Ovary (tissue), 9 donors: ENCODE measurements around the gene LRTM2. TPM values are rescaled to one million over a fixed set of nuclear protein-coding genes. Genes with fewer than 3 reads are reported as not detected.

Experiments
- DNase-seq, 5 donors: peaks; one replicate each; pipeline ENCODE4 v3.0.0-alpha.2; 2019 to 2020
- H3K27ac ChIP-seq, 2 donors: fragments of 200-600 bp; one replicate each; pipeline versions ENCODE4 v1.5.1 to v1.8.0; 2019 to 2022
- H3K27me3 ChIP-seq: fragments of 200-600 bp; one replicate; pipeline ENCODE4 v1.8.0; 2022
- H3K36me3 ChIP-seq: fragments of 200-600 bp; sonication (generic); one replicate; pipeline ENCODE4 v1.5.1; 2019
- H3K4me1 ChIP-seq: one replicate; pipeline ENCODE4 v1.8.1; 2013; ENCODE audit warnings: mild to moderate bottlenecking, moderate library complexity; ENCODE audit not compliant: insufficient read depth
- H3K4me3 ChIP-seq: fragments of 200-600 bp; sonication (generic); one replicate; pipeline ENCODE4 v1.5.1; 2017
- H3K9me3 ChIP-seq, 2 donors: fragments of 200-600 bp in 1 of 2; sonication (generic) in 1 of 2; one replicate each; pipeline versions ENCODE4 v1.5.1 to v1.8.1; 2013 to 2019; ENCODE audit warnings: mild to moderate bottlenecking in 1 of 2, moderate library complexity in 1 of 2
- EP300 ChIP-seq: sonication (generic); formaldehyde crosslinking; IDR thresholded peaks from one replicate; pipeline ENCODE4 v1.6.1; 2017; ENCODE audit warnings: antibody characterized with exemption
- POLR2A ChIP-seq: fragments of 450-650 bp; IDR thresholded peaks from one replicate; pipeline ENCODE4 v1.6.1; 2017; ENCODE audit warnings: antibody characterized with exemption, mild to moderate bottlenecking, moderate library complexity
- WGBS, 3 donors: extraction: QIAGEN DNeasy Blood & Tissue Kit in 1 of 3; methylation state at CpG; one replicate each; pipeline versions ENCODE4 v1.1.5 to v1.1.7; 2013 to 2017; 5-methylcytosine and 5-hydroxymethylcytosine counted together
- intact Hi-C, 4 donors: fragments of 100-400 bp; cut with DNase I; formaldehyde crosslinking; loops; one replicate each; pipeline versions ENCODE4 v1.11.0 to v1.15.1; 2022 to 2023
- polyA plus RNA-seq, 2 donors: library from polyadenylated mRNA; stranded (reverse); fragments of 200-250 nt in 1 of 2; fragments of 350-450 nt in 1 of 2; fragmentation: Illumina TruSeq in 1 of 2; extraction: RNeasy Lipid Tissue Mini Kit (QIAGEN cat#74804) in 1 of 2; gene quantifications; one replicate each; pipeline ENCODE4 v1.2.3, GENCODE V29; 2013 to 2014
- total RNA-seq, 7 donors: library from RNA; depleted of rRNA in 2 of 7; stranded (reverse); fragments of >200 nt in 2 of 7; fragmentation: NEBNext Ultra II Directional in 3 of 7; extraction: Animal tissue kit (Norgen Biotek cat#: 25700) in 3 of 7; gene quantifications; one replicate each; pipeline versions ENCODE4 v1.1.0 to v1.2.4, GENCODE V29; 2016 to 2023
- TF ChIP-seq, protein P1 (sequence below), 3 donors: fragments of 450-650 bp in 2 of 3; fragments of 200-600 bp in 1 of 3; IDR thresholded peaks; one replicate each; pipeline versions ENCODE4 v1.5.1 to v1.8.0; 2016 to 2022; ENCODE audit warnings: antibody characterized with exemption in 3 of 3, mild to moderate bottlenecking in 1 of 3
- donor health status: DM: no; HTN: no; CAD: no; lungs with moderate emphysema.
- donor health status: DM: no; HTN: no; CAD: no.
- donor health status: Bipolar disorder and iron deficiency.
- donor health status: DM: yes; HTN: yes; CAD: no.
- donor health status: DM: no; HTN: no; CAD: no.
- donor health status: DM: yes; HTN: yes; CAD: no.

Gene LRTM2
- total and polyA plus RNA-seq, 9 donors: not detected

DNA sequence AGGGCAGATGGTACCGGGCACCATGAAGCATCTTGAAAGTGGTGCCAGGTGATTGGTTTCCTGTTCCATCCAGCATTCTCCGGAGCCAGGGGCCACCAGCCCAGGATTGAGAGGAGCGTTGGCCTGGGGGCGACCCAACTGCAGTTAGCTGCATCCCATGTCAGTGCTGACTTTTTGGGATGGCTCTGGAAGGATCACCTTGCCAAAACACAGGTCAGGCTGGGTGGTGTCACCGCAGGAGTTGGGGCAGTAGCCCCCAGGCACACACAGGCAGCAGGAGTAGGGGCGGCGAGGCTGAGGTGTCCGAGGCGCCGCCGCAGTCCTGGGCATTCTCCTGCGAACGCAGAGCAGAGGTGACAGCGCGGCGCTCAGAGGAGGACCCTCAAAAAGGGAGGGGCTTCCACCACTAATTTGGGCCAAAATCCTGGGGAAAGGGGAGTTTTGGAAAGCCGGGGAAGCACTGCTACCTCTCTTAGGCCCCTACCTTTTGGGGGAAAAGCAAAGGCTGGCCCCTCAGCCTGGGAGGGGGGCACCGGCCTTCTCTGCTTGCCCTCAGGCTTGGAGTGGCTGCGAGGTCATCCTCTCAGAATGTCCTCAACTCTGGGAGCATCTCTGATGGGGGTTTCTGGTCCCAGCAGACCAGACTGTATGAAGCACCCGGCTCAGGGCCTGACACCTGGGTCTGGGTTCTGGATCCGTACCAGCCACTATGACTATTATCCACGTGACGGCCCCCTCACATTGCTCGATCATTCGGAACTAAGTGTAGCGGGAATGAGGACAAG is 26.7 kb upstream of the LRTM2 start:
- H3K4me3 ChIP-seq: no peak overlapping the region
- peaks cover 3% of the 10 kb centered on the region for H3K4me1 ChIP-seq
- WGBS, 3 donors: 84 to 89% (median 88%) methylated on average over 26 of the region's 26 CpGs
- no peak overlapping the region for H3K27ac ChIP-seq
- no peaks in the 10 kb centered on the region for H3K36me3 ChIP-seq
- TF ChIP-seq, protein P1, sequence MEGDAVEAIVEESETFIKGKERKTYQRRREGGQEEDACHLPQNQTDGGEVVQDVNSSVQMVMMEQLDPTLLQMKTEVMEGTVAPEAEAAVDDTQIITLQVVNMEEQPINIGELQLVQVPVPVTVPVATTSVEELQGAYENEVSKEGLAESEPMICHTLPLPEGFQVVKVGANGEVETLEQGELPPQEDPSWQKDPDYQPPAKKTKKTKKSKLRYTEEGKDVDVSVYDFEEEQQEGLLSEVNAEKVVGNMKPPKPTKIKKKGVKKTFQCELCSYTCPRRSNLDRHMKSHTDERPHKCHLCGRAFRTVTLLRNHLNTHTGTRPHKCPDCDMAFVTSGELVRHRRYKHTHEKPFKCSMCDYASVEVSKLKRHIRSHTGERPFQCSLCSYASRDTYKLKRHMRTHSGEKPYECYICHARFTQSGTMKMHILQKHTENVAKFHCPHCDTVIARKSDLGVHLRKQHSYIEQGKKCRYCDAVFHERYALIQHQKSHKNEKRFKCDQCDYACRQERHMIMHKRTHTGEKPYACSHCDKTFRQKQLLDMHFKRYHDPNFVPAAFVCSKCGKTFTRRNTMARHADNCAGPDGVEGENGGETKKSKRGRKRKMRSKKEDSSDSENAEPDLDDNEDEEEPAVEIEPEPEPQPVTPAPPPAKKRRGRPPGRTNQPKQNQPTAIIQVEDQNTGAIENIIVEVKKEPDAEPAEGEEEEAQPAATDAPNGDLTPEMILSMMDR (IDR thresholded peaks at IDR 0.05): no peak
- no peak for TF ChIP-seq EP300
- TF ChIP-seq POLR2A: no peak
- intact Hi-C loops: loop anchor here in 3 of 4 donors (2.0 to 10.0 kb wide), 4 partner anchors 141 to 481 kb away; no protein-coding TSS in a partner anchor
- no peak for DNase-seq
- H3K27me3 ChIP-seq: no peaks in the 10 kb centered on the region
- no peaks in the 10 kb centered on the region for H3K9me3 ChIP-seq

DNA sequence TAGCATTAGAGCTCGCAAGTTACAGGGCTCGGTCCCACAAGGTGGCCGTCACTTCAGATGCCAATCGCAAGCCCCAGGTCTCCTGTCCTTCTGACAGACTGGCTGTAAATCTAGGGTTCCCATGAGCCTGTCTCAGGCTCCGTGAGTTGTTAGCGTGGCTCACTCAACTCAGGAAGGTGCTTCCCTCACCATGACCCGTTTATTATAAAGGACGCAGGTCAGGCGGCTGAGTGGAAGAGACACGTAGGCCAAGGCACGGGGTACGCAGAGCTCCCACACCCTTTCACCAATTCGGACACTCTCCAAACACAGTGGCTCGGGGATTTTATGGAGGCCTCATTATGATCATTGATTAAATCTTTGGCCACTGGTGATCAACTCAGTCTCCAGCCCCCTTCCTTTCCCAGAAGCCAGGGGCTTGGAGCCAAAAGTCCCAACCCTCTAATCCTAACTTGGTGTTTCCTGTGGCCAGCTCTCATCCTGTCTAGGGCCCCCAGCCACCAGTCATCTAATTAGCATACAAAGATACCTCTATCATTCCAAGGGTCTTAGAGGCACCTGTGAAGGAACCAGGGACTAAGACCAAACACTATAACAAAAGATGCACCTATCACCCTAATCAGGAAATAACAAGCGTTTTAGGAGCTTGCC is 25.8 kb upstream of the LRTM2 start:
- H3K36me3 ChIP-seq: no peaks in the 10 kb centered on the region
- H3K27ac ChIP-seq: no peak overlapping the region
- DNase-seq: no peak
- H3K27me3 ChIP-seq: no peaks in the 10 kb centered on the region
- no peak for TF ChIP-seq POLR2A
- no peak for TF ChIP-seq EP300
- 82 to 88% (median 86%) methylated on average over 15 of the region's 15 CpGs for WGBS, 3 donors
- H3K4me3 ChIP-seq: no peak overlapping the region
- H3K9me3 ChIP-seq: no peaks in the 10 kb centered on the region
- intact Hi-C loops: loop anchor here (5.0 to 10.0 kb wide), 6 partner anchors 142 to 788 kb away; no protein-coding TSS in a partner anchor
- H3K4me1 ChIP-seq: peaks cover 3% of the 10 kb centered on the region

DNA sequence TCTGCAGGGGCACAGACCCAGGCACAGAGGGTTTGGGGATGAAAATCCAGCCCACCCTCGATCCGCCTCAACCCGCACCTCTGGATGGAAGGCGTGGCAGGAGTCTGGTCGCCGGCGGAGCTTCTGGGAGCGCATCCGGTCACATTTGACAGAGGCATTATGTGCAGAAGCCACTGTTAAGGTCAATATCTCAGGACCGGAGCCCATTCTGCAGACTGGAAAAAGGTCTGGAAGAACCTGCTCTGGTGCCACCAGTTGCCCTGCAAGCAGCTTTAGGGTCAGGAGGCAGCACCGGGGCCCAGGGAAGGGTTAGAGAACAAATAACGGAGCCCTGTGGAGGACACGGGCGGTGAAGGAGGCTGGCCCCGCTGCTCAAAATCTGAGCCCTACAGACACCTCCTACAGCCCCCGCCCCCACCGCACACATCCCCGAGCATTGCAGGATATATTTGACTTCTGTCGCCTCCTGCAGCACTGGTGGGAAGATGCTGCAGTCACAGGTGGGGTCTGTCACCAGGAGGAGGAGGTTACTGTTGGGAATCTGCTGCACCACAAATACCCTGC is 25.1 kb upstream of the LRTM2 start:
- no peak overlapping the region for H3K4me3 ChIP-seq
- H3K27ac ChIP-seq: no peak overlapping the region
- H3K9me3 ChIP-seq: no peaks in the 10 kb centered on the region
- intact Hi-C loops: loop anchor here (5.0 to 10.0 kb wide), 5 partner anchors 142 to 787 kb away; no protein-coding TSS in a partner anchor
- peak in 1 of 5 donors; percentile 36 for DNase-seq
- peaks cover 3% of the 10 kb centered on the region for H3K4me1 ChIP-seq
- 63 to 71% (median 65%) methylated on average over 19 of the region's 19 CpGs for WGBS, 3 donors
- no peaks in the 10 kb centered on the region for H3K27me3 ChIP-seq
- no peaks in the 10 kb centered on the region for H3K36me3 ChIP-seq
- TF ChIP-seq, protein P1 (IDR thresholded peaks at IDR 0.05): no peak
- no peak for TF ChIP-seq POLR2A
- no peak for TF ChIP-seq EP300

DNA sequence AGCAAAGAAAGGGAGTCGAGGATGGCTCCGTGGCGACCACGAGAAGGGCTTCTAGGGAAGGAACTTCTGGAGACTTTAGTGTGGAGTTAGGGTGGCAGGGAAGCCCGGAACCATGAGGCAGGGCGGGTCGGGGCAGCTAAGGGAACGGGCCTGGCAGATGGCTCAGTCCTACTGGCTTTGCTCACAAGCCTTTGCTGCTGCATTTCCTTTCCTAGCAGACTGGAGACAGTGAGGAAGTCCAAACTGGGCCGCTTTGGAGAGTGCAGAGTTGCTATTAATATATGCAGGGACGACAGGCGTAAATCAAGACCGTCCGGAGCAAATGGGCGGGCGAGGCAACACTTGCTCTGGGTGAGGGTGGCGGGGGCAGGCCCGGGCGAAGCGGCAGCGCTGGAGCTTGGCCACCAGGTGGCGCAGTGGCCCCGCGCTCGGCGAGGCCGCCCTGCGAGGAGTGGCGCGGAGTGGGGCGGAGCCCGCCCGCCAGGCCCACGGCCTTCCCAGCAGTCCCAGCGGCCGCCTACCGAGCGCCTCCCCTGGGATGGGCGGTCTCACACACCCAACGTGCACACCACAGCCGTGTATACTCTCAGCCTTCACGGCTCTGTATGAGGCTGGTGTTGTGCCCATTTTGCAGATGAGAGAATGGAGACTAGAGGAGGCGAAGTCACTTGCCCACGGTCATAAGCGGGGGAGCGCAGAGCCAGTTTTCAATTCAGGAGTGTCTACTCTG is 24.4 kb upstream of the LRTM2 start:
- peak; percentile 90 to 94 (median 92) for DNase-seq
- H3K27me3 ChIP-seq: no peaks in the 10 kb centered on the region
- no peak overlapping the region for H3K27ac ChIP-seq
- peaks cover 3% of the 10 kb centered on the region for H3K4me1 ChIP-seq
- intact Hi-C loops: loop anchor here (2.0 to 10.0 kb wide), 6 partner anchors 141 to 786 kb away; no protein-coding TSS in a partner anchor
- no peaks in the 10 kb centered on the region for H3K9me3 ChIP-seq
- no peaks in the 10 kb centered on the region for H3K36me3 ChIP-seq
- peak overlapping the region; percentile 46 for H3K4me3 ChIP-seq
- 2 to 3% (median 2%) methylated on average over 45 of the region's 45 CpGs for WGBS, 3 donors
- TF ChIP-seq POLR2A (peak; percentile 37), EP300 (no peak)
- TF ChIP-seq, protein P1 (IDR thresholded peaks at IDR 0.05): peak; percentile 99 to 100 (median 99)
